ENCODE data around the gene TNFRSF12A. TPM values are rescaled to one million over a fixed set of nuclear protein-coding genes. Genes with fewer than 3 reads are reported as not detected.

Gene TNFRSF12A
- total RNA-seq, 1 donor from 2014 or later: 2.0 TPM

GRCh38 chr16:3012828-3013420, 7.2 kb upstream of the TNFRSF12A start, which contains the start of gene CLDN9:
Gene CLDN9 (plus strand): TSS chr16:3012923. CDS start chr16:3013363, 440 bp downstream.
- DNase-seq: no peak

- no peak for DNase-seq
Measured at GRCh38 chr16:3013491-3013951, 6.6 kb upstream of the TNFRSF12A start.

GRCh38 chr16:3013998-3014690, 6.0 kb upstream of the TNFRSF12A start:
- no peak for DNase-seq

- DNase-seq: no peak
Measured at GRCh38 chr16:3014971-3015370, 5.2 kb upstream of the TNFRSF12A start.

- DNase-seq: no peak
Measured at GRCh38 chr16:3015865-3016521, 4.2 kb upstream of the TNFRSF12A start.

- no peak for DNase-seq
Measured at GRCh38 chr16:3017344-3017743, 2.8 kb upstream of the TNFRSF12A start.

GRCh38 chr16:3017794-3018506, 2.2 kb upstream of the TNFRSF12A start, which contains the start of gene CLDN6:
Gene CLDN6 (minus strand): TSS chr16:3018183. CDS start chr16:3016021, 2,162 bp downstream.
- no peak for DNase-seq

- DNase-seq: no peak
Measured at GRCh38 chr16:3019594-3020246, 448 bp upstream of the TNFRSF12A start.

GRCh38 chr16:3020604-3021448, 658 bp downstream of the TNFRSF12A start:
- DNase-seq: peak; percentile 38

GRCh38 chr16:3021449-3022207, 1.5 kb downstream of the TNFRSF12A start:
- peak; percentile 27 for DNase-seq

GRCh38 chr16:3022208-3022683, 2.1 kb downstream of the TNFRSF12A start:
- DNase-seq: peak; percentile 76

- no peak for DNase-seq
Measured at GRCh38 chr16:3022684-3023414, 2.7 kb downstream of the TNFRSF12A start.

- DNase-seq: peak; percentile 52
Measured at GRCh38 chr16:3023415-3023668, 3.2 kb downstream of the TNFRSF12A start.

GRCh38 chr16:3023669-3024478, 3.7 kb downstream of the TNFRSF12A start, which contains the start of the genes HCFC1R1 and THOC6:
Gene HCFC1R1 (minus strand): TSS chr16:3023942. CDS start chr16:3023941, 1 bp downstream.
Gene THOC6 (plus strand): TSS chr16:3024035. CDS start chr16:3024327, 292 bp downstream.
- DNase-seq: peak; percentile 90

GRCh38 chr16:3025032-3026002, 5.1 kb downstream of the TNFRSF12A start:
- DNase-seq: no peak

- no peak for DNase-seq
Measured at GRCh38 chr16:3026003-3026378, 5.8 kb downstream of the TNFRSF12A start.

Measured in occipital lobe (tissue), 2 donors.